NOMO-1 treated with DMSO at 0.1 percent for 48 hours (cell line): ENCODE measurements around the gene GRID1.
"Not testable (repeated sequence)": the region's sequence is repeated elsewhere in the genome, so short reads cannot be mapped to it uniquely, and the experiment has no call there.

ENCODE experiments used
- DNase-seq: peaks from one replicate; lab custom pipeline; 2025; ENCODE audit not compliant: unreplicated experiment; lab: John Stamatoyannopoulos, UW

GRID1 gene

DNA sequence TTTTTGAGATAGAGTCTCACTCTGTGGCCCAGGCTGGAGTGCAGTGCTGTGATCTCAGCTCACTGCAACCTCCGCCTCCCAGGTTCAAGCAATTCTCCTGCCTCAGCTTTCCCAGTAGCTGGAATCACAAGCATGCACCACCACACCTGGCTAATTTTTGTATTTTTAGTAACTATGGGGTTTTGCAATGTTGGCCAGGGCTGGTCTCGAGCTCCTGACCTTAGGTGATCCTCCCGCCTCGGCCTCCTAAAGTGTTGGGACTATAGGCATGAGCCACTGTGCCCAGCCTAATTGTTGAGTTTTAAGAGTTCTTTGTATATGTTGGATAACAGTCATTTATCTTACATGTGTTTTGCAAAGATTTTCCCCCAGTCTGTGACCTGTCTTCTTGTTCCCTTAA is 667.5 kb downstream of the GRID1 start:
- DNase-seq = not testable (repeated sequence)

GRCh38 chr10:85696893-85697292 is 669.7 kb downstream of the GRID1 start:
- no peak for DNase-seq

- no peak for DNase-seq
Observed at GRCh38 chr10:85682621-85683020, 684.0 kb downstream of the GRID1 start.

DNA sequence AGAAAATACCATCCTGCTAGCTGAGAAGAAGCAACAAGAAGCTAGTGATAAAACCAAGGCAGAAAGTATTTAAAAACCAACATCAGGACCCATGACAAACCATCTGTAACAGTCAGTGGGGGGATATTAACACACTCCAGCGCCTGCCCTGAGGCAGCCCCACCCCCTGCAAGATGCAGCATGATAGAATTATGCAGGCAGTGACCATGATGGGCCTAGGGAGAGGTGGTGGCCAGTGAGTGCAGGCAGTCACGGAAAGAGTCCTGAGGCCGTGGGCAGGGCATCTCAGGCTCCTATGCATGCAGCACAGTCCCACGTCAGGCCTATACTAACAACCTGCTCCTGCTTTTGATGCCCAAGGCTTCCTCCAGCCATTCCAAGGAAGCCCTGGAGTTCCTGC is 686.9 kb downstream of the GRID1 start:
- DNase-seq = no peak

DNA sequence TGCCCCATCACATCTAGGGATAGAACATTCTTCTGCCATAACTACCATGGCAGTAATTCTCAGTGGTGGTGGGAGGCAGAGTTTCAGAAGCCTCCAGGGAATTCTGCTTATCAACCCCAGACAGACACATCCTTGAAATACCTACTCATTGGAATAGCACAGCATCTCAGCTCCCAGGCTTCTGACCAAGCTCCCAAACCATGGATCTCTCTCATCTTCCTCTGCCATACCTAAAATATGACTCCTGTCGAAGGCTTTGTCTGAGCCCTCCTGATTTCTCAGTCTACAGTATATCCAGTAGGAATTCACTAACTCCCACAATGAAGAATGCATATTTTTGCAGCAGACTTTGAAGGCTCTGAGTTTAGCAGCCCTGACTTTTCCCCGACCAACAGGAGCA is 687.5 kb downstream of the GRID1 start:
- DNase-seq = no peak

GRCh38 chr10:85674851-85675250 is 691.7 kb downstream of the GRID1 start:
- DNase-seq = no peak

- no peak for DNase-seq
Observed at GRCh38 chr10:85673270-85673669, 693.3 kb downstream of the GRID1 start.

DNA sequence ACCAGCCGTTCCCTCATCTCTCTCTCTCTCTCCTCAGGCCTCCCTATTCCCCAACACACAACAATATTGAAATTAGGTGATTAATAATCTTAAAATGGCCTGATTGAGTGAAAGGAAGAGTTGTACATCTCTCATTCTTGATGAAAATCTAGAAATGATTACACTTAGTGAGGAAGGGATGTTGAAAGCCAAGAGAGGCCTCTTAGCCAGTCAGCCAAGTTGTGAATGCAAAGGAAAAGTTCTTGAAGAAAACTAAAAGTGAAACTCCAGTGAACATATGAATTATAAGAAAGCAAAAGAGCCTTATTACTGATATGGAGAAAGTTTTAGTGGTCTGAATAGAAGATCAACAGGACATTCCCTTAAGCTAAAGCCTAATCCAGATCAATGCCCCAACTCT is 695.1 kb downstream of the GRID1 start:
- no peak for DNase-seq

- DNase-seq = no peak
Observed at GRCh38 chr10:85668522-85668921, 698.1 kb downstream of the GRID1 start.

- no peak for DNase-seq
Observed at GRCh38 chr10:85667638-85668233, 698.9 kb downstream of the GRID1 start.

DNA sequence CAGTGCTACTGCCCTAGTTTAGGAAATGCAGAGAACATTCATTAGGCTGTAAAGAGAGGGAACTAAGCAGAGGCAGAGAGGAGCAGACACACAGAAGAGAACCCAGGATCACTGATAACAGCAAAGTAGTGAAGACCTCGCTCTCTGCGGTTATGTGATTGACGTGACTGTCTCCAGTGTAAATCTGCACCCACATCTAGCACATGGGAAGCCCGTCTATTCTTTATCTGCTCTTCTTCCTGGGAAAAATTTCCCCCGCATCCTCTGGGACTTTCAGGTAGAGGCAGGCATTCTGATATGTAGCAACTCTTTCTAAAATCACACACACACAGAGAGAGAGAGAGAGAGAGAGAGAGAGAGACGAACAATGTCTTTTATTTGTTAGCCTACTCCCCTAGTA is 699.6 kb downstream of the GRID1 start:
- no peak for DNase-seq

GRCh38 chr10:85666102-85666501 is 700.5 kb downstream of the GRID1 start:
- DNase-seq = no peak

DNA sequence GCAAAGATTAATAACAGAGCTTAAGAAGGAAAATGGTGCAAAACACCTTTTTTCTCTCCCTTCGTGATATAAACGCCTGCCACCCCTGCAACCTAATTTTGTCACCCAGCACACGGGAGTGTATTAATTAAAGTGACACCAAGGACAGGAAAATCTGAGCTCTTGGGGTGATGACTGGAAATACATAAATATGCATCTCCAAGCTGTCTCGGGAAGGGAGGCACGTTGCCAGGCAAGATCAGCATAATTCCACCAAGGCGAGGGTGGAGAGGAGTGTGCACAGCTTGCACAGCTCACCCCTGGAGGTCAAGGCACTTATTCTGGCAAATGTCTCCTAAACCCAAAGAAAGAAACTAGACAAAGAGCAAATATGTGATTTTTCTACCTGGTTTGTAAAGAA is 700.9 kb downstream of the GRID1 start:
- no peak for DNase-seq

DNA sequence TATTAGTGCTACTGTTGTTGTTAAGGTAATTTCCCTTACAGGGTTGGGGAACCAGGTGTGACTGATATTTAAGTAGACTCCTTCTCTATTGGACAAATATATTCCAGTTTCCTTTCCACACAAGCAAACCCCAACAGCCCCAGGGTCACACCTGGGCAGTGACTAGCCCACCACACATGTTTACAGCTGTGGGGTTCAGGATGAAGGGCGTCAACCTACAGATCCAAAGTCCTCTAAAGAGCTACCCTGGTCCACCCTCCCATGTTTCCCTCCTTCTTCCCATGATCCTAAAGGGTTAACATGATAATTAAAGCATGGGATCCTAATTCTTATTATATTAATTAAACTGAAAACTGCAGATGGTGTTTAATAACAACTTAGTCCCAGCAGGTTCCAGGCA is 701.5 kb downstream of the GRID1 start:
- DNase-seq = no peak

DNA sequence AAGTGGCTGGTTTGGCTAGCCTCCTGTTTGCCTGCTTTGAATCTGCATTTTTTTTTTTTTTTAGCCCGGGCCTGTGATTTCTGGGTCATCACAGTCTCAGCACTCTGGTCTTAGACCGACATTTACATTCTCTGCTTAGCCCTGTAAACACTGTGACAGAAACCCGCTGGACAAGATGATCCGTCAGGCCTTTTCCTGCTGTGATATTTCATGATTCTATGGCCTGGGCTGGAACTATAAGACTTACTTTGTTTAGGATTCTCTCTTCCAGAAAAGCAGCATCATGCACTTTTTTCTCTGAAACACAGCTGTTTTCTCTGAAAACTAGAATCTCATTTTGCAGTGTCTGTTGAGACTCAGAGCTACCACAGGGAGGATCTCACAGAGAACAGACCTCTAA is 705.5 kb downstream of the GRID1 start:
- no peak for DNase-seq

DNA sequence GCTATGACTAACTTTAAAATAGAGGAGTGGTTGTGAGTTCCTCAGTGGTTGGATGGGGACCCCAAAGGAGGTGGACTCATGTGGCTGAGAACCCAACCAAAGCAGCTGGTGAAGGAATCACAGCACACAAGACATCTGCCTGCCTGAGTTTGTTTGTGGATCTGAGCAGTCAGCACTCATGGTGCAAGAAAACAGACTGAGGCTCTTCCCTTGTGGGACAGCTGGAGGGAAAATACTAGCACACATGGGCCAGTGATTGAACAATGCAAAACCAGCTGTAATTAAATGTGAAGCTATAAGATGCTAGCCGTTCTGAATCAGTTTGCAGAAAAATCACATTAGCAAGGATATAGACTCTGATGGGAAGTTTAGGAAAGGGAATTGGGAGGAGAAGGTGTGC is 707.3 kb downstream of the GRID1 start:
- no peak for DNase-seq

DNA sequence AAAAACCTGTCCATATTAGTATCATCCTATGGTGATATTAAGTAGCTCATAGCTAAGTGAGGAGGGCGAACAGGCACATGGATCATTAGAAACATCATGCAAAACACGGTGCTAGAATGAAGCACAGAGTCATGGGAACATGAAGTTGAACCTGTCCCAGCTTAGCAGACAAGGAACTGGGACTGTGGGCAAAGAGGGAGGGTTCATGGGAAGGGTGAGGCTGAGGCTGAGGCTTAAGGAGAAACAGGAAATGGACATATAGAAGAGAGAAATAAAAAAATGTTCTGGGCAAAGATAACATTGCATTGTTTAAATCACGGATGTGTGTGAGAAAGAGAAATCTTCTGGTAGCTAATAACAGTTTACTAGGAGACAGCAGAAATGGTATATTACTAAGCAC is 708.1 kb downstream of the GRID1 start:
- no peak for DNase-seq

- no peak for DNase-seq
Observed at GRCh38 chr10:85657476-85658113, 709.0 kb downstream of the GRID1 start.

DNA sequence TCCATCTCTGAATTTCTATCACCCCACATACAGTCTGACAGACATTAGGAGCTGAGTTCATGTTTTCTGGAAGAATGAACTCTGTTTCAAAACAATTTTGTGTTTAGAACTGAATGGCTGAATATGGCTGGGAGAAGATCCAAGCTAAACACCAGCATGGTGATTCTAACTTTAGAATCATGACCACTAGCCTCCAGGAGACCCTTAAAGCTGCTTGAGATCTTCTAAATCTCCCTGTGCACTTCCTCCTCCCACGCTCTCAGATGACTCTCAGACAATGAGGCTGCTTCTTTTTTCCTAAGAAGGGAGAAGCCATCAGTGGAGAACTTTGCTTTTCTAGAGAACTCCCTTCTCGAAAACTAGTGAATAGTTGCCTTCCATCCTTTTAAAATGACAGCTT is 711.2 kb downstream of the GRID1 start:
- no peak for DNase-seq

- DNase-seq = no peak
Observed at GRCh38 chr10:85651497-85651882, 715.1 kb downstream of the GRID1 start.

GRCh38 chr10:85650791-85651496 is 715.7 kb downstream of the GRID1 start:
- DNase-seq = no peak

DNA sequence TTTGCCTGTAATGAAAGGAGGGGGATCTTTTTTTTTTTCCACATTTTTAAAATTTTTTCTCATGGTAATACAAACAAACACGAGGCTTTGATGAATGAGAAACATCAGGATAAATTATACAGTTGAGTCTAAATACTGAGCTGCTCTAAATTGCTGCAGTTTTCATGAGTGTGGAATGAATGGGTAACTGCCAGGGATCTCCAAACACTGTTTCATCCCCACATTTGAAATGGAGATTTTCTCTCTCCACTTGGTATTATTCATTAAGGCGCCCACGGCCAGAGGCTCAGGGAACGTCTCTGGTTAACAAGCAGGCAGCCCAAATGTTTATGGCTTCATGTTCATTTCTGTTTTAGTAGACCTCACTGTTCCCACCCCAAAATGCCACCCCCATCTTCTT is 717.1 kb downstream of the GRID1 start:
- DNase-seq = no peak
